Right atrium auricular region (tissue), 2 donors: ENCODE data around the gene NRG2. TPM values are rescaled to one million over a fixed set of nuclear protein-coding genes. Genes with fewer than 3 reads are reported as not detected.

Source experiments
- DNase-seq: peaks from one replicate; pipeline ENCODE4 v3.0.0-alpha.2; 2019; ENCODE audit warnings: low spot score
- H3K27ac ChIP-seq, 2 donors: fragments of 200-600 bp; sonication (generic); 1 replicate in 1 of 2; 2 replicates in 1 of 2; pipeline ENCODE4 v1.5.1; 2016 to 2019
- H3K27me3 ChIP-seq, 2 donors: fragments of 200-600 bp; sonication (generic); one replicate each; pipeline versions ENCODE4 v1.5.1 to v1.6.0; 2017 to 2019
- H3K36me3 ChIP-seq: fragments of 200-600 bp; sonication (generic); one replicate; pipeline ENCODE4 v1.5.1; 2016
- H3K4me1 ChIP-seq, 2 donors: fragments of 200-600 bp; sonication (generic); one replicate each; pipeline versions ENCODE4 v1.5.1 to v1.6.0; 2017 to 2019
- H3K4me3 ChIP-seq, 2 donors: fragments of 200-600 bp; sonication (generic); 1 replicate in 1 of 2; 2 replicates in 1 of 2; pipeline ENCODE4 v1.5.1; 2017 to 2019; ENCODE audit warnings: mild to moderate bottlenecking in 1 of 2, moderate library complexity in 1 of 2
- H3K9me3 ChIP-seq, 2 donors: fragments of 200-600 bp; sonication (generic); one replicate each; pipeline ENCODE4 v1.5.1; 2019
- total RNA-seq, 2 donors: library from RNA; depleted of rRNA; stranded (reverse); fragments of >200 nt; gene quantifications; one replicate each; pipeline ENCODE4 v1.1.0, GENCODE V29; 2016
- TF ChIP-seq, protein P1 (sequence below), 2 donors: fragments of 200-600 bp; sonication (generic); IDR thresholded peaks; one replicate each; pipeline ENCODE4 v1.5.1; 2019; ENCODE audit warnings: antibody characterized with exemption in 2 of 2

NRG2 gene
- total RNA-seq, 2 donors from 2014 or later = 1.8 to 1.9 TPM

DNA sequence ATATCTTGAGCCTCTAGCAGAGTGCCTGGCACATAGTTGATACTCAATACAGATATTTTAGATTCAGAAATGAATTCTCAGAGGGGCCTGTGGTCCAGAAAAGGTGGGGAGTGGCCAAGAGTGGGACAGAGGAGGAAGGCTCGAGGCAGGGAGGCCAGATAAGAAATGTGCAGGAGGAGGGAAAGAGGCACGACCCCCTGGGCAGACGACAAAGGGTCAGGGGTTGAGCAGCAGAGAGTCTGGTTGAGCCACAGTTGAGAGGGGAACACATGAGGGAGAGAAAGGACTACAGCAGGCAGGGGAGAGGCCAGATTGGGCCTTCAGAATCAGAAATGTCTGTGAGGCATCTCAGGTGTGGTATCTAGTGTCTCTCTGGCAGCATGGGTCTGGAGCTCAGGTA is 158.4 kb downstream of the NRG2 start:
- TF ChIP-seq, protein P1, sequence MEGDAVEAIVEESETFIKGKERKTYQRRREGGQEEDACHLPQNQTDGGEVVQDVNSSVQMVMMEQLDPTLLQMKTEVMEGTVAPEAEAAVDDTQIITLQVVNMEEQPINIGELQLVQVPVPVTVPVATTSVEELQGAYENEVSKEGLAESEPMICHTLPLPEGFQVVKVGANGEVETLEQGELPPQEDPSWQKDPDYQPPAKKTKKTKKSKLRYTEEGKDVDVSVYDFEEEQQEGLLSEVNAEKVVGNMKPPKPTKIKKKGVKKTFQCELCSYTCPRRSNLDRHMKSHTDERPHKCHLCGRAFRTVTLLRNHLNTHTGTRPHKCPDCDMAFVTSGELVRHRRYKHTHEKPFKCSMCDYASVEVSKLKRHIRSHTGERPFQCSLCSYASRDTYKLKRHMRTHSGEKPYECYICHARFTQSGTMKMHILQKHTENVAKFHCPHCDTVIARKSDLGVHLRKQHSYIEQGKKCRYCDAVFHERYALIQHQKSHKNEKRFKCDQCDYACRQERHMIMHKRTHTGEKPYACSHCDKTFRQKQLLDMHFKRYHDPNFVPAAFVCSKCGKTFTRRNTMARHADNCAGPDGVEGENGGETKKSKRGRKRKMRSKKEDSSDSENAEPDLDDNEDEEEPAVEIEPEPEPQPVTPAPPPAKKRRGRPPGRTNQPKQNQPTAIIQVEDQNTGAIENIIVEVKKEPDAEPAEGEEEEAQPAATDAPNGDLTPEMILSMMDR (IDR thresholded peaks at IDR 0.05) = no peak
- Histone ChIP-seq H3K9me3 (no peaks in the 10 kb centered on the region), H3K27me3 (no peaks in the 10 kb centered on the region), H3K4me1 (peaks cover 0 to 29% of the 10 kb centered on the region in 2 donors), H3K36me3 (no peaks in the 10 kb centered on the region), H3K27ac (peak overlapping the region in 1 of 2 donors; percentile 52), H3K4me3 (no peak overlapping the region)
- no peak for DNase-seq

DNA sequence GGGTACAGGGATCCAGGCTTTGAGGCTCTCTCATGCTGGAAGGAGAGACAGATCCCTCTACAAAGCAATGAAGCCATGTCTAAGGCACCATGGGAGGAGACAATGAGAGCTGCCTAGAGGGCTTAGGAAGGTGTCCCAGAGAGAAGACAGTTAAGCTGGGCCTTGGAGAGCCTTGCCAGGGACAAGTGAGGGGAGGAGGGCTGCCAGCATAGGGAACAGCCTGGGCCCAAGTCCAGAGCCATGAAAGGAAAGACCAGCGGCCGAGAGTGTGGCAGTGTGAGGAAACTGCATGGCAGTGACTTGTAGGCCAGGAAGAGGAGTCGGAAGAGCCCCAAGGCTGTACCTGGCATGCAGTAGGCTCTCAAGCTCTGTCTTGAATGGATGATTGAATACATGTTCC is 159.0 kb downstream of the NRG2 start:
- Histone ChIP-seq H3K36me3 (no peaks in the 10 kb centered on the region), H3K4me3 (no peak overlapping the region), H3K27me3 (no peaks in the 10 kb centered on the region), H3K9me3 (no peaks in the 10 kb centered on the region), H3K4me1 (peaks cover 0 to 29% of the 10 kb centered on the region in 2 donors), H3K27ac (peak overlapping the region; percentile 26 to 52)
- TF ChIP-seq, protein P1 (IDR thresholded peaks at IDR 0.05) = no peak
- no peak for DNase-seq

DNA sequence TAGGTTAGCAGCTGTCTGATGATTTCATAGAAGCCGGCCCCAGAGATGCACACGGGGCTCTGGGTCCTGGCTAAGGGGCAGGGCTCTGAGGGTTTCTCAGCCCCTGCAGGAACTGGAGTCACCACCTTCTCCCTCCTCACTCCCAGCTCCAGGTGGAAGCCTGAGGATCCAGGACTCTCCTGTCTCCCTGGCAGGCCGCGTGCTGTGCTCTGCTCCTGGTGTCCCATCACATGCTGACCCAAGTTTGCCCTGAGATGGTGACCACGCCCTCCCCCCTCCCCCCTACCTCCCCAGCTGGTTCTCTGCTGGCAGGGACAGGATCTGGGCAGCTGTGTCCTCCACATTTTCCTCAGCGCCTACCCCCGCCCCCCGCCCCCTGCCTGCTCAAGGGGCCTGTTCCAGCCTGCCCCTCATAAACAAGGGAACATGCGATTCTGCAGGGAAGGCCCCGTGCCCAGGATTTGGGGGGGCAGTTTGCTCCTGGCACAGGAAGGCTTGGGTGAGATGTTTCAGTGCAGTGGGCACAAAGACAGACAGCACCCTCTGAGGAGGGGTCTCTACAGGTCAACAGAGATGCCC is 160.0 kb downstream of the NRG2 start:
- no peak for DNase-seq
- Histone ChIP-seq H3K9me3 (no peaks in the 10 kb centered on the region), H3K4me1 (peaks cover 0 to 29% of the 10 kb centered on the region in 2 donors), H3K36me3 (no peaks in the 10 kb centered on the region), H3K27me3 (no peaks in the 10 kb centered on the region), H3K4me3 (no peak overlapping the region), H3K27ac (peak overlapping the region in 1 of 2 donors; percentile 52)
- TF ChIP-seq, protein P1 (IDR thresholded peaks at IDR 0.05) = no peak

DNA sequence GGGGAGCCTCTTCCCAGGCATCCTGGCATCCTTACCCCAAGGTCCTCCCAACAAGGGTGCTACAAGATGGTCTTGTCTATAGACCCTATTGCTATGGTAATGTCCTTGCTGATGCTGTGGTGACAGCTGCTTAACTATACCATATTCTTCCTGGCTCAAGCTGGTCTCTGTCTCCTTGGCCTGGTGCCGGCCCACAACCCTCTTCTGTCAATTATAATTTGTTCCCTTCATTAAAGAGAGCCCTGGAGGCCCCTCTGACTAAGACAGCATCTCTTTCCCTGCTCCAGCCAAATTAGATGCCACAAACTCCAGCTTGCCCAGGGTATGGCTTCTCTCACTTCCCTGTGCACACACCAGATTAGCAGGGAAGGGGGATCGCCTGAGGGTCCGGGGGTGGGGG is 160.8 kb downstream of the NRG2 start:
- H3K4me1 ChIP-seq = peaks cover 0 to 29% of the 10 kb centered on the region in 2 donors
- no peak overlapping the region for H3K27ac ChIP-seq
- no peak overlapping the region for H3K4me3 ChIP-seq
- TF ChIP-seq, protein P1 (IDR thresholded peaks at IDR 0.05) = no peak
- no peak for DNase-seq
- H3K27me3 ChIP-seq = no peaks in the 10 kb centered on the region
- no peaks in the 10 kb centered on the region for H3K9me3 ChIP-seq
- no peaks in the 10 kb centered on the region for H3K36me3 ChIP-seq

DNA sequence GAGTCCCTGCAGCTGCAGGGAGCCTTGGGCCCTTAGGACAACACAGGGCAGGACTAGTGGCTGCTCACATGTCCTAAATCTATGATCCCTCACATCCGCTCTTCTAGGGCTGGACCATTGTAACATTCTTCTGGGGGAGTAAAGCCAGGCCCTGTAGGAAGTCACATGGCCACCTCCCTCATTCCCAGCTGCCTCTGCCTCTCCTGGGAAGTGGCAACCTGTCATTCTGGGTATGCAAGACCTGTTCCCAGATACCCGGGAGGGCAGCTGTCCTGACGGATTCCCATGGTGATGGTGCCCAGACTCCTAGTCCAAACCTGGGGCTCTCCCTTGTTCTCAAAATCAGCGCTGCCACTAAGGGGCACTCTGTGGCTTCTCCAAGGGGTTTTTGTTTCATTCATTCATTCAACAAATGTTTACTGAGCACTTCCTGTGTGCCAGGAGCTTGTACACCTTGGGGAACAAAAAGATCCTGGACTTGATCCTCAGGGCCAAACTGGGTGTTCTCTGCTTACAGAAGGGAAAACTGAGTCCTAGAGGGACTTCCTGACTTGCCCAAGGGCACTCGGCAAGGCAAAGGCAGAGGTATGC is 161.9 kb downstream of the NRG2 start:
- no peak overlapping the region for H3K27ac ChIP-seq
- TF ChIP-seq, protein P1 (IDR thresholded peaks at IDR 0.05) = no peak
- H3K4me3 ChIP-seq = no peak overlapping the region
- DNase-seq = no peak
- no peaks in the 10 kb centered on the region for H3K36me3 ChIP-seq
- H3K4me1 ChIP-seq = peaks cover 0 to 29% of the 10 kb centered on the region in 2 donors
- no peaks in the 10 kb centered on the region for H3K9me3 ChIP-seq
- no peaks in the 10 kb centered on the region for H3K27me3 ChIP-seq
